Heart left ventricle (tissue), 16 donors: ENCODE results near the gene REEP1. TPM values are rescaled to one million over a fixed set of nuclear protein-coding genes. Genes with fewer than 3 reads are reported as not detected.

Experiments
- ATAC-seq, 4 donors: fragments of 200-7000 bp; cut with Tn5 transposase; one replicate each; pipeline ENCODE4 v1.9.1; 2020 to 2022; ENCODE audit warnings: moderate library complexity in 4 of 4, mild to moderate bottlenecking in 3 of 4, moderate number of reproducible peaks in 1 of 4
- DNase-seq, 5 donors: peaks; one replicate each; pipeline ENCODE4 v3.0.0-alpha.2; 2020
- H3K27ac ChIP-seq, 12 donors: fragments of 200-600 bp; sonication (generic) in 4 of 12; one replicate each; pipeline versions ENCODE4 v1.5.0 to v1.8.0; 2016 to 2022; ENCODE audit warnings: mild to moderate bottlenecking in 2 of 12
- H3K27me3 ChIP-seq, 9 donors: fragments of 200-600 bp; sonication (generic) in 2 of 9; one replicate each; pipeline versions ENCODE4 v1.5.1 to v1.8.0; 2016 to 2022; ENCODE audit warnings: mild to moderate bottlenecking in 3 of 9
- H3K36me3 ChIP-seq, 9 donors: fragments of 200-600 bp; sonication (generic) in 2 of 9; one replicate each; pipeline versions ENCODE4 v1.5.0 to v1.8.0; 2018 to 2022; ENCODE audit warnings: mild to moderate bottlenecking in 2 of 9
- H3K4me1 ChIP-seq, 12 donors: fragments of 200-600 bp; sonication (generic) in 4 of 12; one replicate each; pipeline versions ENCODE4 v1.5.0 to v1.8.0; 2016 to 2022; ENCODE audit warnings: mild to moderate bottlenecking in 3 of 12
- H3K4me3 ChIP-seq, 12 donors: fragments of 200-600 bp; sonication (generic) in 4 of 12; one replicate each; pipeline versions ENCODE4 v1.5.0 to v1.8.0; 2017 to 2022; ENCODE audit warnings: mild to moderate bottlenecking in 9 of 12, moderate library complexity in 4 of 12
- H3K9me3 ChIP-seq, 12 donors: fragments of 200-600 bp; sonication (generic) in 4 of 12; one replicate each; pipeline versions ENCODE4 v1.5.0 to v1.8.0; 2016 to 2022; ENCODE audit warnings: mild to moderate bottlenecking in 1 of 12
- CTCF ChIP-seq, 12 donors: fragments of 200-600 bp; sonication (generic) in 4 of 12; IDR thresholded peaks; one replicate each; pipeline versions ENCODE4 v1.5.0 to v1.8.0; 2018 to 2022; ENCODE audit warnings: antibody characterized with exemption in 12 of 12, mild to moderate bottlenecking in 5 of 12
- POLR2A ChIP-seq, 2 donors: fragments of 450-650 bp; IDR thresholded peaks; one replicate each; pipeline ENCODE4 v1.6.1; 2017; ENCODE audit warnings: antibody characterized with exemption in 2 of 2, mild to moderate bottlenecking in 2 of 2, moderate library complexity in 2 of 2
- WGBS, 4 donors: extraction: QIAGEN DNeasy Blood & Tissue Kit in 2 of 4; methylation state at CpG; one replicate each; pipeline versions ENCODE4 v1.1.5 to v1.1.7; 2013 to 2018; 5-methylcytosine and 5-hydroxymethylcytosine counted together
- intact Hi-C, 10 donors: fragments of 100-400 bp; cut with DNase I; formaldehyde crosslinking; loops; one replicate each; pipeline versions ENCODE4 v1.11.1 to v1.14.2; 2022
- microRNA-seq, 4 donors: library from miRNA; unstranded; fragments of <30 nt; microRNA quantifications; one replicate each; pipeline versions ENCODE4 to v1.2.0, GENCODE V29; 2017 to 2020
- polyA plus RNA-seq, 2 donors: library from polyadenylated mRNA; stranded (reverse); fragments of 200-250 nt; gene quantifications; one replicate each; pipeline ENCODE4 v1.2.3, GENCODE V29; 2013
- total RNA-seq, 9 donors: library from RNA; depleted of rRNA in 2 of 9; stranded (reverse); fragments of >200 nt in 2 of 9; fragmentation: NEBNext Ultra II Directional in 3 of 9; extraction: Animal tissue kit (Norgen Biotek cat#: 25700) in 3 of 9; gene quantifications; one replicate each; pipeline versions ENCODE4 v1.1.0 to v1.2.4, GENCODE V29; 2016 to 2023
- donor health status: ischemic (EF 13 %, LVEDD 7.1; RV severe dilation, severe dysfunction).
- donor health status: healthy with polysubstance abuse.
- donor health status: DM: no; HTN: yes; CAD: no.
- donor health status: DM: no; HTN: no; CAD: no.
- donor health status: ischemic (EF 25% LVEDD 6.9; RV normal size, moderate dysfunction).
- donor health status: ischemic (EF 25% LVEDD 5.7; RV mildly dilated, moderate dysfunction).
- donor health status: healthy.
- donor health status: DM: yes; HTN: yes; CAD: no.
- donor health status: ischemic (EF 35%, LVEDD 5.7; RV mildly dilated, moderate dysfunction).
- donor health status: nonischemic (EF 11% LVEDD 7.7; RV severe dilation, severe dysfunction).
- donor health status: DM: yes; HTN: yes; CAD: no.
- donor health status: PGD.
- donor health status: ischemic (EF 29% LVEDD 5.4; RV normal size, mild dysfunction).
- donor health status: nonischemic (EF 23%, LVEDD 6.1; RV moderate dilation, normal function).

REEP1 gene
- total and polyA plus RNA-seq, 11 donors, result 13.6 to 43.4 (median 27.6) TPM

GRCh38 chr2:86172610-86173009 is 164.8 kb downstream of the REEP1 start:
- DNase-seq, result no peak
- TF ChIP-seq CTCF (IDR thresholded peaks at IDR 0.05) (no peak), POLR2A (IDR thresholded peaks at IDR 0.05) (no peak)
- H3K4me3 ChIP-seq, result no peak overlapping the region
- WGBS, 4 donors, result 23 to 94% (median 58%) methylated on average over 2 of the region's 2 CpGs
- H3K4me1 ChIP-seq, result peaks cover 0 to 29% (median 21%) of the 10 kb centered on the region in 12 donors
- H3K36me3 ChIP-seq, result peaks cover 0 to 100% (median 90%) of the 10 kb centered on the region in 9 donors
- no peaks in the 10 kb centered on the region for H3K9me3 ChIP-seq
- intact Hi-C loops, result loop anchor here in 2 of 10 donors (10.0 kb wide), 1 partner anchor 48 kb away; no protein-coding TSS in a partner anchor
- H3K27me3 ChIP-seq, result no peaks in the 10 kb centered on the region
- H3K27ac ChIP-seq, result no peak overlapping the region
- no peak for ATAC-seq

- TF ChIP-seq CTCF (IDR thresholded peaks at IDR 0.05), result no peak
- no peak for TF ChIP-seq POLR2A (IDR thresholded peaks at IDR 0.05)
- H3K4me3 ChIP-seq, result no peak overlapping the region
- ATAC-seq (no peak), DNase-seq (no peak)
- H3K36me3 ChIP-seq, result peaks cover 0 to 100% (median 90%) of the 10 kb centered on the region in 9 donors
- H3K9me3 ChIP-seq, result no peaks in the 10 kb centered on the region
- 73 to 81% (median 77%) methylated on average over 3 of the region's 3 CpGs for WGBS, 4 donors
- no peak overlapping the region for H3K27ac ChIP-seq
- intact Hi-C loops, result loop anchor here in 2 of 10 donors (10.0 kb wide), 1 partner anchor 46 kb away; no protein-coding TSS in a partner anchor
- no peaks in the 10 kb centered on the region for H3K27me3 ChIP-seq
- H3K4me1 ChIP-seq, result peaks cover 0 to 23% (median 19%) of the 10 kb centered on the region in 12 donors
Measured at GRCh38 chr2:86171295-86171694, 166.1 kb downstream of the REEP1 start.

- intact Hi-C loops, result loop anchor here in 2 of 10 donors (10.0 kb wide), 1 partner anchor 46 kb away; no protein-coding TSS in a partner anchor
- DNase-seq (no peak), ATAC-seq (no peak)
- no peaks in the 10 kb centered on the region for H3K27me3 ChIP-seq
- WGBS, 4 donors, result 96 to 98% (median 97%) methylated on average over 4 of the region's 4 CpGs
- peaks cover 0 to 15% (median 11%) of the 10 kb centered on the region in 12 donors for H3K4me1 ChIP-seq
- no peak overlapping the region for H3K4me3 ChIP-seq
- no peak overlapping the region for H3K27ac ChIP-seq
- no peak for TF ChIP-seq CTCF (IDR thresholded peaks at IDR 0.05)
- TF ChIP-seq POLR2A (IDR thresholded peaks at IDR 0.05), result no peak
- H3K9me3 ChIP-seq, result no peaks in the 10 kb centered on the region
- H3K36me3 ChIP-seq, result peaks cover 0 to 100% (median 90%) of the 10 kb centered on the region in 9 donors
Measured at GRCh38 chr2:86170449-86170848, 167.0 kb downstream of the REEP1 start.

Small RNA genes within 50 kb of the gene (microRNA-seq; reads per million reads assigned to microRNA genes)
- gene MIR4779, result 0 to 0.06 (median 0) reads per million in 4 donors

Other genes with a start within 250 kb of the REEP1 start
- 10 to 100 TPM; 14.6 to 25.4 (median 20.8) TPM for gene POLR1A, start 231.7 kb downstream of the REEP1 start, total RNA-seq
- 10 to 100 TPM in 1 of 2 donors, 1 to 10 TPM in 1; 4.2 to 10.1 TPM for gene POLR1A, start 231.7 kb downstream of the REEP1 start, polyA plus RNA-seq
- gene PTCD3, start 231.4 kb downstream of the REEP1 start, total RNA-seq, result 100 to 1,000 TPM in 8 of 9 donors, 10 to 100 TPM in 1; 99.3 to 210 (median 125) TPM
- 10 to 100 TPM; 25.0 to 46.4 TPM for gene PTCD3, start 231.4 kb downstream of the REEP1 start, polyA plus RNA-seq
- 100 to 1,000 TPM; 180 to 315 (median 231) TPM for gene IMMT, start 142.2 kb downstream of the REEP1 start, total RNA-seq
- gene IMMT, start 142.2 kb downstream of the REEP1 start, polyA plus RNA-seq, result 100 to 1,000 TPM in 1 of 2 donors, 10 to 100 TPM in 1; 62.0 to 169 TPM
- 100 to 1,000 TPM in 3 of 9 donors, 10 to 100 TPM in 6; 32.8 to 159 (median 79.3) TPM for gene MRPL35, start 138.2 kb downstream of the REEP1 start, total RNA-seq
- 10 to 100 TPM; 51.6 to 90.5 TPM for gene MRPL35, start 138.2 kb downstream of the REEP1 start, polyA plus RNA-seq
- 10 to 100 TPM; 17.7 to 44.0 (median 35.4) TPM for gene KDM3A, start 103.7 kb upstream of the REEP1 start, total RNA-seq
- gene KDM3A, start 103.7 kb upstream of the REEP1 start, polyA plus RNA-seq, result 10 to 100 TPM; 13.5 to 25.4 TPM
- 100 to 1,000 TPM in 7 of 9 donors, 10 to 100 TPM in 2; 75.4 to 178 (median 145) TPM for gene CHMP3, start 225.8 kb upstream of the REEP1 start, total RNA-seq
- gene CHMP3, start 225.8 kb upstream of the REEP1 start, polyA plus RNA-seq, result 100 to 1,000 TPM in 1 of 2 donors, 10 to 100 TPM in 1; 50.0 to 120 TPM